GM21737 (cell line): ENCODE data around the gene DUSP1.
"Not testable (repeated sequence)": the region's sequence is repeated elsewhere in the genome, so short reads cannot be mapped to it uniquely, and the experiment has no call there.

Experiments used
- ATAC-seq: cut with Tn5 transposase; IDR thresholded peaks from one replicate; pipeline ENCODE4 v1.9.1; 2021; ENCODE audit warnings: mild to moderate bottlenecking, moderate library complexity; ENCODE audit not compliant: unreplicated experiment

DUSP1 gene

GRCh38 chr5:172770675-172771438 is at the start of gene DUSP1:
DUSP1 (minus strand) TSS chr5:172771195; CDS start chr5:172770952, 243 bp downstream.
- ATAC-seq, result peak; percentile 43

GRCh38 chr5:172820046-172820767 is 49.2 kb upstream of the DUSP1 start:
- ATAC-seq, result no peak

GRCh38 chr5:172819569-172819968 is 48.6 kb upstream of the DUSP1 start:
- ATAC-seq, result no peak

GRCh38 chr5:172818081-172818480 is 47.1 kb upstream of the DUSP1 start:
- ATAC-seq, result no peak

- no peak for ATAC-seq
Observed at GRCh38 chr5:172817664-172818063, 46.7 kb upstream of the DUSP1 start.

- ATAC-seq, result no peak
Observed at GRCh38 chr5:172816925-172817562, 46.0 kb upstream of the DUSP1 start.

GRCh38 chr5:172815631-172816030 is 44.6 kb upstream of the DUSP1 start:
- no peak for ATAC-seq

GRCh38 chr5:172810996-172811395 is 40.0 kb upstream of the DUSP1 start:
- not testable (repeated sequence) for ATAC-seq

- ATAC-seq, result no peak
Observed at GRCh38 chr5:172809774-172810173, 38.8 kb upstream of the DUSP1 start.

GRCh38 chr5:172807766-172808311 is 36.8 kb upstream of the DUSP1 start:
- peak; percentile 10 for ATAC-seq

GRCh38 chr5:172806897-172807672 is 36.1 kb upstream of the DUSP1 start:
- ATAC-seq, result peak; percentile 96

- ATAC-seq, result no peak
Observed at GRCh38 chr5:172805736-172806255, 34.8 kb upstream of the DUSP1 start.

GRCh38 chr5:172805018-172805683 is 34.2 kb upstream of the DUSP1 start:
- ATAC-seq, result no peak

GRCh38 chr5:172802567-172803176 is 31.7 kb upstream of the DUSP1 start:
- no peak for ATAC-seq

GRCh38 chr5:172802112-172802511 is 31.1 kb upstream of the DUSP1 start:
- no peak for ATAC-seq

GRCh38 chr5:172801179-172801671 is 30.2 kb upstream of the DUSP1 start:
- ATAC-seq, result no peak

- ATAC-seq, result no peak
Observed at GRCh38 chr5:172800088-172800551, 29.1 kb upstream of the DUSP1 start.

- no peak for ATAC-seq
Observed at GRCh38 chr5:172799416-172799815, 28.4 kb upstream of the DUSP1 start.
